NCI-H2107 treated with DMSO at 0.1 percent for 48 hours (cell line): ENCODE measurements around the gene OR5B17.
"Not testable (repeated sequence)": the region's sequence is repeated elsewhere in the genome, so short reads cannot be mapped to it uniquely, and the experiment has no call there.

Source experiments
- DNase-seq: peaks from one replicate; lab custom pipeline; 2025; ENCODE audit not compliant: unreplicated experiment; lab: John Stamatoyannopoulos, UW

Gene OR5B17

DNA sequence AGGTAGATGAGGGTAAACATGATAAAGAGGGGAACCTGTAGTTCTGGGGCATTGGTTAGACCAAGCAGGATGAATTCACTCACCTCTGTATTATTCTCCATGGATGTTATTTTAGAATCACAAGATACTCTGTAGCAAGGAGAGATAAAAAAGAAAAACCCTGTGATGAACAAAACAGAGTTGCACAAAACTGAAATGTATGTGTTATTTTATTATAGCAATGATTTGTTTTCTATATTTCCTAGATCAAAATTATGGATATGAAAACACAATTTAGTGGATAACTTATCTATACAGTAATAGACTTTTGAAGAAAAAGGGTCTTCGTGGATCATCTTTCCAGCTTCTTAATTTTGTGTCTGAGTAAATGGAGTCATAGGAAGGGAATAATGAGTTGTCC lies at the start of gene OR5B17:
Gene OR5B17 (minus strand): TSS at position 101 of the 400 bp plus-strand sequence. CDS start 0 bp downstream, at position 101.
- DNase-seq: no peak

DNA sequence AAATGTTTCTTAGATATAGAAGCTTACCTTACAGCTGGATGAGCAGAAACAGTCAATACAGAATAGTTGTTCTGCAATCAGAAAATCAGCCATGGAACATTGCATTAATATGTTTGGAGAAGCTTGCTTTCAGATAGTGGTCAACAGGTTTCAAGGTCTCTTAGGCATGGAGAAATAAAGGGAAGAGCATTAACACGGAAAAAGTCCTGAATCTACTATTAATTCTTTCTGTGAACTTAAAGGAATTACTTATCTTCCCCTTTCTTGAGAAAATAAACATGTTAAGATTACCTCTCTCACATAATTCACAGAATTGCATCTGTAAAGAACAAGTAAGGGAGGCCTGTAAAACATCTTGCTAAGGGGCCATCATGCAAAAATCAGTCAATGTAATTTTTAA lies 47.9 kb upstream of the OR5B17 start, which contains the start of gene OR5B3:
Gene OR5B3 (minus strand): TSS at position 101 of the 400 bp plus-strand sequence. CDS start 3,465 bp downstream, outside the sequence.
- DNase-seq: no peak

DNA sequence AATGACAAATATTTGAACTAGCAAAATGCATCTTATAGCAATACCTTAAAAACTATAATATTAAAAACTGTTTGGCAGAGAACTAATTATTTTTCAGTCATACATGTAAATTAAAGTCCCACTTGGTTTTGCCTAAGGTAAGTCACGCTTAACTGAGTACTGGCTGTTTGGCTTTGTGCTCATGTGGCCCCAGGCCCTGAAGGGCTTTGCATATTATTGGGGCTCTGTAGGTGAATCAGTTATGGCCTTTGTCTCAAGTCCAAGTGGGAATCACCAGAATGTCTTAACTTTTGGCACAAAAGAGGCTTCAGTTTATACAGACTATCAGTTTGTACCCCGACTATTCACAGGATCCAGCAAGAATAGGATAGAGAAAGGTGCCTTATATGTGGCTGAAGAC lies 40.8 kb upstream of the OR5B17 start:
- DNase-seq: not testable (repeated sequence)

DNA sequence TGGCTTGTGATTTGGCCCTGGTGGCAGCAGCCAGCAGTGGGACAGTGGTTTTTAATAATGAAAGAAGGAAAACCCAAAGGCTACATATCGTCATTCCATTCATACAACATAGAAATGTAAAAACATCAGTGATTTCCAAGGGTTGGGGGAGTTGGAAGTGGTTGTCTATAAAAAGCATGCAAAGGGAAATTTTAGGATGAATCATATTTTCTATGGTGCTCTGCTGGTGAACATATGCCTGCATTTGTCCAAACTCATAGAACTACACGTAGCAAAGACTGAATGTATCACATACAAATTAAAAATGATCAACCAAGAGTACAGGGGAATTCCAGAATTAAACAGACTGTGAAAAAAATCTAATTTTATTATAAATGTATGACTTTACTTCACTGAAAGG lies 36.7 kb upstream of the OR5B17 start:
- DNase-seq: no peak

DNA sequence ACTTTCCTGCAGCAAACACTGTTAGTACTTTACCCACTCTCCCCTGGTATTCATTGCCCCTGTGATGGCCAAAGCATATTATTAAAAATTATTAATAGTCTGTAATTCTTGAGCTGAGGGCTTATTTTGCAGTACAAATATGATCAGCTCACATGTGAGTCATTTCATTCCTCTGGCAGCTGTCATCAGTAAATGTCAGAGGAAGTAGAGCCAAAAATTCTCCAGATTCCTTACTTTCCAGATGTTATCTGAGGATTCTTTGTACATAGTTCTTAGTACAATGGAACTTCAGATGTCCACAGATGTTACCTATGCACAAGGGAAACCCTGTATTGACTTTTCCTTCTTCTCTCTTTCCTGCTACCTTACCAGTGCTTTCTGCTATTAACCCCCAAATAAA lies 35.3 kb upstream of the OR5B17 start:
- DNase-seq: no peak

DNA sequence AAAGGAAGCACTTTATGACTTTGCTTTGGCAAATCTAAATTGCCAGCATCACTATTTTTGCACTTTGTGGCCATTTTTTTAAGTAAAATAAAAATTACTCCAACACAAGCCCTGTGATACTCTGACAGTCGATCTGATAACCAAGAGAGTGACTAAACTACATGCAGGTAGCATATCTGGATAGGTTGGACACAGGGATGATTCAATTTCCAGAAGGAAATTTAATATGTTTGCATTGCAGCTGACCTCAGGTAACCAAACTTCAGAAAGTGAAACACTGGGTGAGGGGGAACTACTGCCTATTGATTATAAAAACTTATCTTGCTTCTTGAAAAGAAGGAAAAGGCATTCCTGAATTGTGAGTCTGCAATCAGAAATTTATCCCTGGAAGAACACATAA lies 33.9 kb upstream of the OR5B17 start:
- DNase-seq: no peak

DNA sequence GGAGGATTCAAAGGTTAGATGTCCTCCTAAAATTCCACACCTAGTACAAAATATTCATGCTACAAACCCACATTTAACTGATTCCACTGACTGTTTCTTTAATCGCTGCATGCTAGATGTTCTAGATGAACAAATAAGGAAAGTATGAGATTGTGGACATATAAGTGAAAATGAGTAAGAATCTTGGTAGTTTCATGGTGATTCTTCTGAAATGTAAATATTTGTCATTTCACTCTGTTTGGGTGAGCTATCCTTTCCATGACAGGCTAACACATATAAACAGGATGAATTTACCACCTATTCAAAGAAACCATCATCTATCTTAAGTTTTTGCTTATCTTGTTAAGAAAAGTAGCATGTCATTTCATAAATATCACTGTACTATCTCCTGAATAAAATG lies 33.0 kb upstream of the OR5B17 start:
- DNase-seq: no peak

DNA sequence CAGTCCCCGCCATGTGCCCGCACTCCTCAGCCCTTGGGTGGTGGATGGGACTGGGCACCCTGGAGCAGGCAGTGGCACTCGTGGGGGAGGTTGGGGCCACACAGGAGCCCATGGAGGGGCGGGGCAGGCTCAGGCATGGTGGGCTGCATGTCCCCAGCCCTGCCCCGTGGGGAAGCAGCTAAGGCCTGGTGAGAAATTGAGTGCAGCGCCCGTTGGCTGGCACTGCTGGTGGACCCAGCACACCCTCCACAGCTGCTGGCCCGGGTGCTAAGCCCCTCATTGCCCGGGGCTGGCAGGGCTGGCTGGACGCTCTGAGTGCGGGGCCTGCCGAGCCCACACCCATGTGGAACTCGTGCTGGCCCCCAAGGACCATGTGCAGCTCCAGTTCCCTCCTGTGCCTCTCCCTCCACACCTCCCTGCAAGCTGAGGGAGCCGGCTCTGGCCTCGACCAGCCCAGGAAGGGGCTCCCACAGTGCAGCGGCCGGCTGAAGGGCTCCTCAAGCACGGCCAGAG lies 31.7 kb upstream of the OR5B17 start:
- DNase-seq: no peak

DNA sequence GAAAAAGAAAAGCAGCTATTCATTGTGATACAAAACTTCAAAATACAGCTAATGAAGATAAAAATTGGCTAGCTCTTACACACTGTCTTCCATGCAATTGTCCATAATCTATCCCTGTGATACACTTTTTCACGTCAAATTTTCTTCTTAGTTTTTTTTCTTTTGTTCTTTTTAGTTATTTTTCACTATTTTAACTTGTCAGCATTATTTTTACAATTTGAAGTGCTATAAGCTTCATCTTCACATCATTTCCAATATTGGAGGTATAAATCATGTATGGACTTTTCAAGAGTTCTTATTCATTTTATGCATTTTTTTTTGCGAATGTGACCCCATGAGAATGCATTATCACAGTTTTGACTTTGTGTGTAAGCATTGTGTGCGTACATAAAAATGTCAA lies 4.1 kb downstream of the OR5B17 start:
- no peak for DNase-seq

DNA sequence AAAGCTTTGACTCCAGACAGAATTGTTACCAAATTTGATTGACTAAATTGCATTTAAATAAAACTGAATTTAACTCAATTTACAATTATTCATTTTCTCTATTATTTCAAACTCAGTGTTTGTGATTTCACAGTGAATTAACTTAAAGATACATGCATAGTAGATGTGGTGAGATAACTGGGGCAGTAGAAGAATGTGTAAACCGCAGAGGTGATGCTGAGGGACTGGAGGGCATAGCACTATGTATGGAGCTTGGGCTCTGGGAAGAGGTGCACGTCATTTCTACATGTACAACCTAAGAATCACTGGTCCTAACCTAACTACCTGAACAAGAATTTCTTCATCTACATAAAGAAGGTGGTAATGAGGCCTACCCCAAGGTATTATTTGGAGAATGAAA lies 13.7 kb downstream of the OR5B17 start:
- no peak for DNase-seq

DNA sequence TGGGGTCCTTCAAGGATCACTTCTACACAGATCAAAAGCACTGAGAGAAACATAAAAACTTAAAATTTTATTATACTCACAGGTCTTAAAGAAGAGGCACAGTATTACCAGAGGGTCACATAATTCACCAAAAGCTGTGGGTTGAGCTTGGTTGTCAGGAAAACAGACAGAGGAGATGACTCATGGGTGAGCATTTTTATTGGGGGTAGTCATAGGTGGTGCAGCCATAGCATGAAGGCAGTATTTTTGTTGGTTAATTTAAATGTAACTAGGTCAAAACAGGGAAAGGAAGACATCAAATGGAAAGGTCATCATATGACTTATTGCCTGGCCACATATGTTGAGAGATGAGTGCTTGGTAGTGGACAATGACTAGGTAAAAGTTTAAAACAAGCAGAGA lies 24.2 kb downstream of the OR5B17 start:
- DNase-seq: no peak

DNA sequence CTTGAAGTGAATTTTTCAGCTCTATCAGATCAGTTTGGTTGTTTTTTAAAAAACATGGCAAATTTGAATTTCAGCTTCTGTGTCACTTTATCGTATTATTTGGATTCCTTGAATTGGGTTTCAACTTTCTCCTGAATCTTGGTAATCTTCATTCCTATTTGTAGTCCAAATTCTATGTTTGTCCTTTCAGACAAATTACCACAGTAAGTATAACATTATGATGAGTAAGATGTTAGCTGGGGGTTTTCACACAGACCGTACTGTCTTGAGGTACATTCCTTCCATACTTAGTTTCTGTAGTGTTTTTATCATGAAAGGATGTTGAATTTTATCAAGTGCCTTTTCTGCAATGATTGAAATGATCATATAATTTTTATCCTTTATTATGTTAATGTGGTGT lies 28.0 kb downstream of the OR5B17 start:
- no peak for DNase-seq

DNA sequence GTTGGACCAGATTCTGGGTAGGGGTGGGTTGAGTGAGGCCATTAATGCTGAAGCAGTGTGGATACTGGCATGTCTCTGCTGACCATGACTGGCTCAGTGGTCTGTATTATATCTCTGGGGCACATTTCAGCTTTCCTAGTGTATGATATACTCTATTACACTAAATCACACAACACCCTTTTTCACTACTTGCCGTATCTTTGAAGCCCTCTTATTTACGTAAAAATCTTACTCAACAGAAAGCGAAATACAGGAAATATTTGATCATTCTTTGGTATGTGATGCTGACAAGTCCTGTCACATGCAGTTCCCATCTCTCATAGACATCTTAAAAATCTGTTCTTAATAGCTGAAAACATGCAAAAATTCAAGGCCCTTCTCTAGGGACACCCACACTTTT lies 40.3 kb downstream of the OR5B17 start:
- no peak for DNase-seq

DNA sequence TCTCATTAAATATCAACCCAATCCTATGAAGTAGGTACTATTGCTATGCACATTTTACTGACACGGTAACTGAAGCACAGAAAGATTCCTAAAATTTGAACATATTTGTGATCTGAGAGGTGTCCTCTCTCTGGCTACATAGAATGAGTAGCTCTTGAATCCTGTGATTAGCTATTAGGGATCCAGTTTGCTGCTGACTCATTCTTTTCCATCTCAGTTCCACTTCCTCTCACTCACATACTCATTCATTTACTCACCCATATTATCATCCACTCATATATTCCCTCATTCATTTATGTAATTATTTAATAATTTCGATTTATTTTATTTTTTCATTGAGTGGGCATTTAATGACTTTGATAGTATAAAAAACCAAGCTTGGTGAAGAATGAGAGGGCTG lies 42.7 kb downstream of the OR5B17 start:
- no peak for DNase-seq
